NCI-H82 treated with DMSO at 0.1 percent for 48 hours (cell line): ENCODE data around the gene ZFHX3.

Source experiments
- DNase-seq: peaks from one replicate; lab custom pipeline; 2025; ENCODE audit not compliant: unreplicated experiment; lab: John Stamatoyannopoulos, UW

The ZFHX3 gene

DNA sequence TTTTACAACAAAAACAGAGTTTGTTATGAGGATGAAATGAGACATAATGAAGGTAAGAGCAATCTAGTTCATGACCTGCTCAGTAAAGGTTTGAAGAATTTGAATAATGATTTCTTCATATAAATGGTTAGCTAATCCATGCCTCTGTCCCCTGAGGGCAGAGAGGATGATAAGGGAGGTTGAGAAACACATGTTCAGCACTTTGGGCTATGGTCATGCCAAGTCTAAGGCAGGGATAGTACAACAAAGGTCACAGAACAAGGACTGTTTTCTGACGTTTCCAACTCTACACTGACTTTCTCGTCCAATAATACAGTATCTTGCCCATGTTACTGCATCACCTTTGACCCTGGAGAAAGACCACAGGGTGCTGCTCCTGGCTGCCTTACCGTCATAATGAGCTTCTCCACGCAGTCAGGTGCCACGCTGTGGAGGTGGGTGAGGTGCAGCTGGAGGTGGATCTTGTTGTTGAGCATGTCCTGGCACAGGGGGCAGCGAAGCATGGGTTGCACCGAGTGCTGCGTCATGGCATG lies 236.7 kb downstream of the ZFHX3 start:
- no peak for DNase-seq

DNA sequence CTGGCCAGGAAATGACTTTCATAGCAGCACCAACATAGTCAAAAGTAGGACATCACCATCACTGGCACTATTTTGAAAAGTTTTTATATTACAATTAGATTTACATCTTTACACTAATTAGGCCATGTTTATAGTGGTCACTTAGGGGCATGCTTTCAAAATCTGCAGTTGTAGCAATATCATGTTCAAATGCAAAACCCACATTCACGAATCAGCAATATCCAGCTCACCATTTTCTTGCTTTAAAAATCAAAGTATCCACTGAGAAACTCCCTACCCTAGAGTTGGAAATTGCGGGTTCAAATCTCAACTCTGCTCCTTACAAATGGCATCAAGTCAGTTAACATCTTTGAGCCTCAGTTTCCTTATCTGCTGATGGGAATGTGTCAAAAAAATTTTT lies 237.4 kb downstream of the ZFHX3 start:
- no peak for DNase-seq

DNA sequence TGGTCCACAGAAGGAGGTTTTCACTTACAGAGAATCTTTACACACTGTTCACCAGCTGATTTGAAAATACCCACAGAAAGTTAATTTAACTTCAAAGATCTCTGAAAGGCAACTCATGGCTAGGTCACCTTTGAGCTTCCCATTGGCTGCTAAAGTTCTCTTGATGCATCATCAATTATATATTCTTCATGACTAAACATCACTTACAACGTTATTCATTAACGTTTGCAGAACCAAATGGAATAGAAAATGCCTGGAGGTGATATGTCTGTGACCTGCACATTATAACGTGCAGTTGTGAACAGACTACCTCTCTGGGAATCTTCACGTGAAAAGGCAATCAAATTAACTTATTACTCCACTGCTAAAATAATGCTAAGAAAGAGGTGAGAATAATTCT lies 238.5 kb downstream of the ZFHX3 start:
- no peak for DNase-seq

DNA sequence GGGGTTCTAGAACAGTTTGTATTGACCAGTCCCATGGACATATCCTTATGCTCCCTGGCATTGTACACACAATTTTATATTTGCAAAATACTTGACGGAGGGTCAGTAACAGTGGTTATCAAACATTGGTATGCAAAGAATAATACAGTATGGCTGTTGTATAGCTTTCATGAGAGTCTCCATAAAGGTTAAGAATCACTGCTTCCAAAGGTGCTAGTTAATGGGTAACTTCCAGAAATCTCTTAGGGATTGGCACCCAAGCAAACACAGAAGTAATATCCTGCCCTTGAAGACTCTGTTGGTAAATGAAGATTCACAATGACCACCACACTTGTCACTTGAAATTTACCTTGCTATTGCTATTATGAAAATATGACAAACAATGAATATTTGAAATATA lies 239.2 kb downstream of the ZFHX3 start:
- no peak for DNase-seq

DNA sequence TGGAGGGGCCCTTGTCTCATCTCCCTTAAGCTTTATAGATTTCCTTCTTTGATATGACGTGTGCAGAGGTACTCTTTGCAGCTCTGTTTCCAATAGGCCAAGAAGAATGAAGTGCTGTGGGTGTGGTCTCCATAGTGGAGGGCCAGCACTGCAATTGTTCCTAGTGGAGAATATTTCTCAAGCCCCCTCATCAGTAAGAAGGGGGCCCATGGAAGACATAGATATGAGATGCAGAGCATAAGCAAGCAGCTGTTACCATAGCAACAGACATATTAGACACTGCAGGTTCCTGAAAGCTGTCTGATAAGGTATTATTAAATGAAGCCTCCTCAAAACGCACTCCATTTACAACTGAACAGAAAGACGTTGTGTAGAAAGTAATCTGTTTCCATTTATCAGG lies 240.7 kb downstream of the ZFHX3 start:
- DNase-seq = no peak

DNA sequence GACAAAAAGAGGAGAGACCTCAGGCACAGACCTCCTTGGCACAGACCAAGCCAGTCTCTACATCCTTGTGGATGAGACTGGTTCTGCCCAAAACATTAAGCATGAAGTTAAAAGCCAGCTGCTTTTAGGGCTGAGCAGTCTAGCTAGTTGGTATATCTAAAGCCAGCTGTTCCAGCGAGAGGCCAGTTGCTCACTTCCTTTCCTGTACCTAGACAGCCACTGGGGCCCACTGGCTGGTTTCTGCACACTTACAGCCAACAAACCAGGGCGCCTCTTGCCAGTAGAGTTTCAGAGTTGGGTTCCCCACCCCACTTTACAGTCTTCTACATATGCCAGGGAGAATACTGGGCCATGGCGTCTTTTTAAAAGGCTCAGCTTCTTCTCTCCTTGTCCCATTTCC lies 242.4 kb downstream of the ZFHX3 start:
- DNase-seq = no peak

DNA sequence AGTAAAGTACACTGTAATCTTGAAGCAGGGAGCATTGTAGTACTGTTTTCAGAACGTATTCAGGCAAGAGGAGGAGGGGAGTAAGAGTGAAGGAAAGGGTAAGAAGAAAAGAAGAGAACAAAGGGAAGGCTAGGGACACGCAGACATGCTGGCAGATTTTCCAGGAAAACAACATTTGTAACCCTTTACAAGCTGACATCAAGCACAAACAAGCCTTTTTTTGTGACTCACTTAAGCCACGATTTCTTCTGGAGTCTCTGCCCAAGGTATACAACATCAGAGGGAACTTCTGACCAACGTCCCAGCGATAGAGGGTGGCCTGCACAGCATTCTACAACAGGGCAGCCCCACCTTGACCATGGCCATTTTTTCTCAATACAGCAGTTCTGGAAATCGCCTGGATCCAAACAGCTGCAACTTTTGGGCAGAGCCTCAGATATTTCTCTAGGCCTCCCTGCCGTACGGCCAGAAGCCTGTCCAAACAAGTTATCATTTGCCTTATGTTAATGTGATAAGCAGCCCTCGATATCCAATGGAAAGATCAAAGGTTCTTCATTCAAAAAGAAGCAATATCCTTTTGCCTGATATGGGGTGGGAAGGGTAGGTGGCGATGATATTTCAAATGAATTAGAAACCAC lies 247.3 kb downstream of the ZFHX3 start:
- no peak for DNase-seq

DNA sequence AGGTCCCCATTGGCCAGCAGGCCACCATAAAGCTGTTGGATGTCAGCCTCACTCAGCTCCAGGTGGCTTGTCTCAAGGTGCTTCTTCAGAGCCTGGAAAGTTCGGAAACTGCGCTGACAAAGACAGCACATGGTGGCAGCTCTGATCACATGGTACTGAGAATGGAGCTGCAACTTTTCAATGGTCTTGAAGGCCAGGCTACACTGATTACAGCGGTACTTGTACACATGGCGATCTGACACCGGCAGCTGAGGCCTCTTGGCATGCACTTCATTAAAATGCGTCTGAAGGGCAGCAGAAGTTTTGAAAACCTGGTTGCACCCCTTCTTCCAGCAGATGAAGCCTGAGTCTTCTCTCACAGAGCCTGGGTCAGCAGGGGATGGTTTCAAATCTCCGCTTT lies 249.7 kb downstream of the ZFHX3 start:
- DNase-seq = no peak

DNA sequence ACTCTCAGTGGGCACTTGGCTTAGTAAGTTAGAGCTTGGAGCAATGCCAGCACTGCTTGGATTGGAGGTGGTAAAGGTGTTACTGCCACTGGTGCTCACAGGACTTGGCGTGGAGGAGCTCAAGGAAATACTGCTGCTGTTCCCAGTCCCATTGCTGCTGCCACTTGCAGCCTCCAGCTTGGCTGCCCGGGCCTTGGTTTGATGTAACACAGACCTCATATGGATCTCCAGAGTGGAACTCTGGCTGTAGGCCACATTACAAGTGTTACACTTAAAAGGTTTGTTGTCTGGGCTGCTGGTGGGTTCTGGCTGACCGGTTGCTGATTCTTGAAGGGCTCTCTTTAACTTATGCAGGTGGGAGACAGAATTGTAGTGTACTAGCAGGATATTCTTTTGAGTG lies 250.3 kb downstream of the ZFHX3 start:
- DNase-seq = no peak

DNA sequence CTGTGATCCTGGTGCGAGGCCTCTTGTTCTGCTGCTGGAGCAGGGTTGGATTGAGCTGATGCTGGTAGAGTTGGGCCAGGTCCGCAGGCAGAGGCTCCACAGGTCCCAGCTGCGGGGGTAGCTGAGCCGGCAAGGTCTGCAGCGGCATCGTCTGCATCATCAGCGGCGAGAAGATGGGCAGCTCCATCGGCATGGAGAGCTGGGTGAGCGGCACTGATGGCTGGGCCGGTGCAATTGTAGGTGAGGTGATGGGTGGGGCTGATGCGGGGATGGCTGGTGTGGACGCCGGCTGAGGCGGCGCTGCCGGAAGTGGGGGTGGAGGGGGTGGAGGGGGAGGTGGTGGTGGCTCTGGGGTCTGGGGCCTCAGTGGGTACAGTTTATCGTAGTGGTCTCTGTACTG lies 251.7 kb downstream of the ZFHX3 start:
- DNase-seq = no peak

DNA sequence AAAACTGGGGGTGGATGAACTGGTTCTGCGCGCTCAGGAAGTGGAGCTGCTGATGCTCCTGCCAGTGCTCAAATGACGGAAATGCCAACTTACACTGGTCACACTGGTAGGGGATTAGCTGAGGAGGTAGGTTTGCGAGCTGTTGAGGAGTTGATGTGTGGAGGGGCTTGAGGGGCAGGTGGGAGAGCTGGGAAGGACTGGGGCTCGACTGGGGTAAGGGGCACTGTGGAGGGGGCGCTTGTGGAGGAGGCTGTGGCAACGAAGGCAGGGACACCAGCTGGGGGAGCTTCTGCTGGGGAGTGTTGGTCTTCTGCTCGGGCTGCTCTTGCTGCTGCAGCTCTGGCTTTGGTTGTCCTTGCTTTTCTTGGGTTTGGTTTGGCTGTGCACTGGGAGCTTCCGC lies 252.9 kb downstream of the ZFHX3 start:
- DNase-seq = no peak

DNA sequence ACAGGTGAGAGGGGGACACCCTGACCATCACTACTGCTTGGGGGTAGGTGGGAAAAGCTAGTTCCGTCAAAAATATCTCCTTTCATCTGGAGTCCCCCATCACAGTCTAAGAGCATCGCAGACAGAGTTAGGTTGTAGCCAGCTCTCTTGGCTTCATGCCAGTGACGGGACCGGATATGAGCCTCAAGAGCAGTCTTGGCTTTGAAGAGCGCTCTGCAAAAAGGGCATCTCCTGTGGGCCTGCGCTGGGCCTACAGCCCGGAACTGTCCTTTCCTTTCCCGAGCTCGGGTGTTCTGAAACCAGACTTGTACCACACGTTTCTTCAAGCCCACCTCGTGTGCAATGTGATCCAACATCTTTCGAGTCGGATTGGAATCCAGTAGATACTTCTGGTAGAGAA lies 253.6 kb downstream of the ZFHX3 start:
- DNase-seq = no peak

DNA sequence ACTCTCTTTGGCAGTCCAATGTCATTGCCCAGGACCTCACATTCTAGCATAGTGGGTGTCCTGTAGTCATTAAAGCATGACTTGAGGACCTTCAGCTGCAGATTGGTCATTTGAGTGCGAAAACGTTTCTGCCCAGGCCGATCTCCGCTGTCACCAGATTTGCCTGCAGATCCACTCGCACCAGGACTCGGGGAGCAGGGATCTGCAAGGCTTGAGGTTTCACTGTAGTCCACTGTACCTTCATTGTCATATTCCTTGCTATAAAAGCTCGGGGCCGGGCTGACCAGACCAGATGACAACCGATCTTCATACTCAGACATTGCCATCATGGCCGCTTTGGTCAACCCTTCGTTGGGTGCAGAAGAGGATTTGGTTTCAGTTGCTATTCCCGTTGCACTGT lies 254.2 kb downstream of the ZFHX3 start:
- DNase-seq = no peak

DNA sequence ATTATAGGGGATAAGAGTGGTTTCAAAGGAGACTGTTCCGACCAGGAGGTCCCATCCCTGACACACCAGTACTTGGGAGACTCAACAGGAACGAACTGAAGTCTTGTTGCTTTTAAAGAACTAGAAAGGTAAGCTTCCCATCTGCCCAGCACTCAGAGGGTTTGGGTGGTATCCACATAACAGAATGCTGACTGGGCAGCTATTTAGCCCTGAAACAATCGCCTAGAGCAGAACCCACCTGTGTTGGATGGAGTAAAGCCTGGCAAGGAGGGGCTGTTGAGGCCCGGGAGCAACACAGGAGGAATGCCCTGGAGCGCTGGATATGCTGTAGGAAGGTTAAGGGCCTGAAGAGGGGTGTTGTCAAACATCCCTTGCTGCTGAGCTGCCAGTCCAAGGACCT lies 254.9 kb downstream of the ZFHX3 start:
- no peak for DNase-seq

DNA sequence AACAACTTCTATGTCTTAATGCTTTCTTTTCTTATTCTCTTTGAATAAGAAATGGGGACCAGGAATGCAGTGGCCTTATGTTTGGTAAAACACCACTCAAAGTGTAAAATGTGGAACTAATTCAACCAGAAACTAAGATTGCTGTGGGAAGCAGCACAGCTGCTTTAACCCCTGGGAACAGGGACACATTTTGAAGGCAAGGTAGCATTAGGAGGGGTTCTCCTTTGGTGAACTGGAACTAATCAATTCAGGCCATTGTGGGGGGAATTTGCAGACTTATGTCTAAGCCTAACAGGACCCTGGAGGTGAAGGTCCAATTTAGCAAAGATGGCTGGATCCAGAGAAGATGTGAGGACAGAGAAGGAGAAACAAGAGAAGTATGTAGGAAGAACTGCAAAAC lies 256.1 kb downstream of the ZFHX3 start:
- no peak for DNase-seq

DNA sequence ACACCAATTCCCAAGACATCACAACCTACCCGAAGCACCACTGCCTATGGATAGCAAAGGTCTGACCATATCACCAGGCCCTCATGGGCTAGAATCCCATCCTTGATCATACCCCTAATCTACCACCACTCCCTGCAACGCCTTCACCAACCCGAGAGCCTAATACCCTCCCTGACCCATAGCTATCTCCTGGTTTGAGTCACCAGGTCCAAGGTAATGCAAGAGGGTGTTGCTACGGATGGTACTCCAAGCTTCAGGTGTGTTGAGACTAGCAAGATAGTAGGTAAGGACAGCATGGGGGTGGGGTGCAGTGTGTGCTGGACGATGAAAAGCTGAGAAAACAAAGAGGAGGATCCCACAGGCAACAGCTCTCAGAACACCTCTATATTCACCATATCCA lies 258.0 kb downstream of the ZFHX3 start:
- DNase-seq = no peak

DNA sequence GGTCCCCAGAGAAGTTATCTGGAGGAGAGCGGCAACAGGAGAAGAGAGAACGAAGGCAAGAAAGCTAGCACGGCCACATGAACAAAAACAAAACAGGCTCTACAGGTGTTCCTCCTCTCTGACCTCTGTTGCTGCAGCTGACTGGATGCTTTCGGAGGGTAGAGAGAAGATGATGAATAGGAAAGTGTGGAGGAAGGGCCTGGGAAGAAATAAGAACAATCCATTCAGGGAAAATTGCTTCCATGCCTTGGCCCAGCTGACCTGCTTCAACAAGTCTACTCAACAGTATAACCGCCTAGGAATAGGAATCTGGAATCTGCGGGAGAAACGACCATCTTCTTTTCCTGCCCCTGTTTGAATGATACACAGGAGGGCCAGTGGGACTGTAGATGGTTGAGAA lies 258.5 kb downstream of the ZFHX3 start:
- DNase-seq = no peak

DNA sequence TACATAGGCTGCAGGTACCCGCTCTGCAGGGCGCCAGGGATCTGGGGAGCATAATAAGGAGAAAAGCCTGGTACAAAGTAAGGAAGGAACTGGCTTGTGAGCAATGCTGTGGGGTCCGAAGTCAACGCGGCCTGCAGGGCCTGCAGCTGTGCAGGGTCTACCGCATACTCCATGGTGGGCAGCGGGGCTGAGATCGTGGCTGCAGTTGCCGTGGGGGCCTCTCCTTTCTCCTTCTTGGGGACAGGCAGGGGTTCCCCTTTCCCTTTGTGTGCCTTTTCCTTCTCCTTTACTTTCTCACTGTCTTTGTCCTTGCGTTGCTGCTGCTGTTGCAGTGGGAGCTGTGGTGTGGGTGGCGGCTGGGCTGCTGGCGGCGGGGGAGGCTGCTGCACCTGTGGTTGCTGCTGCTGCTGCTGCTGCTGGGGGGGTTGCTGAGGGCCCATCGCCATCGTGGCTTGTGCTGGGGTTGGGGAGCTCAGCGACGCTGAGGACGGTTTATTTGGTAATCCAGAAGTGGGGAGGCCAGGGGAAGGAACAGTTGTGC lies 259.6 kb downstream of the ZFHX3 start:
- no peak for DNase-seq

DNA sequence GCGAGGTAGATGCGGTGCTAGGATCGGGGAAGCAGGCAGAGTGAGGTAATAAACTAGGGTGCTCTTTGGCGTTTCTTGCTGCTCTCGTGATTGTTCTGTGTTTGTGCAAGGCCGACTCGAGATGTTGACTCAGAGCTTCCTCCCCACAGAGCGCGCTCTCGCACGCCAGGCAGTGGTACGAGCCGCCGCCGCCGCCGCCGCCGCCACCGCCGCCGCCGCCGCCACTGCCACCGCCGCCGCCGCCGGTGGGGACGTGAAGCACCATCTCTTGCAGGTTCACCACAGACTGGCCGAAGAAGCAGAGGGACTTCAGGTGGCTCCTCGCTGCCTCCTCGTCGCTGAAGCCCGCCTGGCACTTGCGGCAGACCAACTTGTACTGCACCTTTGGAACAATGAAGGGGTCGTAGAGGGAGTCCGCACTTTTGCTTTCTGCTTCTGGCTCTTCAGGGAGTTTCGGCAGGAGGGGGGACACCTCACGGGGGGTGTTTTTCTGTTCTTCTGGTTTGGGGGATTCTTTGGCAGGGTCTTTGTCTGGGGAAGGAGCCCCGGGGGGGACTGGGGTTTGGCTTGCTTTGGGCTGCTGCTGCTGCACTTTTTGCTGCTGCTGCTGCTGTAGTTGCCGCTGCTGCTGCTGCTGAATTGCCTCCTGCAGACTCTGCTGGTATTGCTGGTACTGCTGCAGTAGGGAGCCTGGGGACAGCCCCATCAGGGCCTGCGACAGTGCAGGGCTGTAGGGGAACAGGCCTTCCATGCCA lies 260.2 kb downstream of the ZFHX3 start:
- DNase-seq = no peak

DNA sequence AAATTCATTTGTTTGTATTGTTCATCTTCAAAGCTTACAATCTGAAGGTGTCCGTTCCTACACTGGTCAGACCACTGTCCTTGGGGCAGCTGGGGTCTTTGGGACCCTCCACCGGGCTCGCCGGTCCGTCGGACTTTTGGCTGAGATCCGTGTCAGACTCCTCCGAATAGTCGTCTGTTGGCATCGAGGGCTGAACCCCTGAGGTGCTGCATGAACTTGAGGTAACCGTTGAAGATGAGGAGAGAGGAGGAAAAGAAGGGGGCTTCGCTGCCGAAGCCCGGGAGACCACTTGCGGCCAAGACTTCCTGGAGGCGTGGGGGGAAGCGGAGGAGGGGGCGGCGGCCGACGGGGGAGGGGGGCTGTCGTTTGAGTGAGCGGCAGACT lies 260.8 kb downstream of the ZFHX3 start:
- DNase-seq = no peak

DNA sequence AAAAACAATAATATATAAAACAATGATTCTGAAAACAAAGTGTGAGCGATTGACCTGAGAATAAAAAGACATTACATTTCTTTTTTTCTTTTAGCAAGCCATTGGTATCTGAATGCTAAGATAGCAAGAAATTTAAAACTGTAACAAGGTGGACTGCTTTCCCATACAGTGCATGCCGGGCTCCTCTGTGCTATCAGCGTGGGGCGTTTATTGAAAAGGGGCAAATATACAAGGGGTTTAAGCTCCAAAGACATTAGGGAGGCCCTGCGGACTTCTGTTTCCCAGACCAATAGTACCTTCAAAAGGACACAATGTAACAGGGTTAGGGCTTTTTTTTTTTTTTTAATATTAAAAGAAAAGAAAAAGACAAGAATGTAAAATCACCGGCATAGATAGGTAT lies 261.3 kb downstream of the ZFHX3 start:
- no peak for DNase-seq

DNA sequence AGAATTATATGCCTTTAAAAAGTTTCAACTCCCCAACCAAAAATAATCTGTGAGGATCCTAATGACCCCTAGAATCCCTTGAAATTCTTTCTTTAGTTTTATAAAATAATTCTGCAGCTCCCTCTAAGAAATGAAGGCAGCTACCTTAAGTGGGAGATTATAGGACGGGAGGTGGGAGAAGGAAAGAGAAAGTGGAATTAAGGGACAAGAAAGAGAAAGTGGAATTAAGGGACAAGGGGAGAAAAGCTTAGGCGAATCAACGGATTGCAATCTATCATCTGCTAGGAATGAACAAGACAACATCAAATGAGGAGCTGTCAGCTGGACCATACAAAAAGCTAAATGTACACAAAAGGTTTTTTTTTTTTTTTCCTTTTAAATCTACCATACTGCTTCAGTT lies 262.0 kb downstream of the ZFHX3 start:
- DNase-seq = no peak

DNA sequence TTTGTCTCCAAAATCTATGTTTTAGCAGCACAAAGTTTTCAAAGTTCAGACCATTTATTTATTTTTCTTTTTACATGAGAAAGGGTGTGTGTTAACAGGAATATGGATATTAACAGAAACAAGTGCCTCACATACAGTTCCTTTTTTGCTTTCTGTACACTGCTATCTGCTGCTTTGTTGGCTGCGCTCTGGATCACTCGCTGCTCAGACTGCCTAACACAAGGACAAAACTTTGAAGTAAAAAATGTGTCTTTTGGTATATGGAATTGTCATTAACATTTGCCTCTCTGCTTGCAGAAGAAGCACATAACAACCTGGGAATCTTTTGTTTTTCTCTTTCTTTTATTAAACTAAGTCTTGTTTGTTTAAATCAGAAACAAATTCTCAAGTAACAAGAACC lies 262.8 kb downstream of the ZFHX3 start:
- no peak for DNase-seq
